Lung (tissue), 12 donors: Measurements from ENCODE around the gene CELSR3. TPM values are rescaled to one million over a fixed set of nuclear protein-coding genes. Genes with fewer than 3 reads are reported as not detected.

ENCODE experiments used
- ATAC-seq: fragments of 200-7000 bp; cut with Tn5 transposase; one replicate; pipeline ENCODE4 v1.9.1; 2020; ENCODE audit warnings: moderate number of reproducible peaks; ENCODE audit not compliant: insufficient read depth, low FRiP score
- DNase-seq, 3 donors: peaks; one replicate each; pipeline ENCODE4 v3.0.0-alpha.2; 2013 to 2017
- H3K27ac ChIP-seq, 2 donors: one replicate each; pipeline ENCODE4 v1.5.1; 2013; ENCODE audit warnings: mild to moderate bottlenecking in 2 of 2, moderate library complexity in 2 of 2, control low read depth in 1 of 2, inconsistent platforms in 1 of 2, low read depth in 1 of 2, low read length in 1 of 2
- H3K27me3 ChIP-seq, 3 donors: one replicate each; pipeline ENCODE4 v1.5.1; 2013; ENCODE audit warnings: low read length in 2 of 3; ENCODE audit not compliant: control insufficient read depth in 3 of 3, insufficient read depth in 3 of 3
- H3K36me3 ChIP-seq, 4 donors: one replicate each; pipeline ENCODE4 v1.5.1; 2013; ENCODE audit warnings: low read length in 4 of 4, mild to moderate bottlenecking in 1 of 4, moderate library complexity in 1 of 4; ENCODE audit not compliant: control insufficient read depth in 4 of 4, insufficient read depth in 4 of 4
- H3K4me1 ChIP-seq, 5 donors: one replicate each; pipeline ENCODE4 v1.5.1; 2013; ENCODE audit warnings: low read length in 5 of 5, mild to moderate bottlenecking in 2 of 5, moderate library complexity in 1 of 5; ENCODE audit not compliant: control insufficient read depth in 5 of 5, insufficient read depth in 5 of 5
- H3K4me3 ChIP-seq: one replicate; pipeline ENCODE4 v1.5.1; 2013; ENCODE audit warnings: mild to moderate bottlenecking, control low read depth, moderate library complexity
- H3K9ac ChIP-seq, 2 donors: one replicate each; pipeline ENCODE4 v1.5.1; 2013; ENCODE audit warnings: low read length in 2 of 2, control low read depth in 1 of 2; ENCODE audit not compliant: insufficient read depth in 1 of 2
- H3K9me3 ChIP-seq, 4 donors: one replicate each; pipeline ENCODE4 v1.5.1; 2013; ENCODE audit warnings: low read length in 3 of 4, mild to moderate bottlenecking in 1 of 4, moderate library complexity in 1 of 4; ENCODE audit not compliant: control insufficient read depth in 4 of 4, insufficient read depth in 3 of 4
- WGBS, 2 donors: extraction: QIAGEN DNeasy Blood & Tissue Kit; methylation state at CpG; one replicate each; pipeline ENCODE4 v1.1.7; 2013; 5-methylcytosine and 5-hydroxymethylcytosine counted together
- polyA plus RNA-seq, 2 donors: library from polyadenylated mRNA; stranded (reverse); fragments of 200-250 nt; gene quantifications; one replicate each; pipeline ENCODE4 v1.2.1, GENCODE V29; 2013
- total RNA-seq, 2 donors: library from RNA; depleted of rRNA in 1 of 2; stranded (reverse); fragments of >200 nt in 1 of 2; gene quantifications; one replicate each; pipeline ENCODE4 v1.2.1, GENCODE V29; 2014 to 2021
- TF ChIP-seq, protein P1 (sequence below): IDR thresholded peaks from 2 replicates; pipeline ENCODE4 v1.5.1; 2012; ENCODE audit warnings: mild to moderate bottlenecking; ENCODE audit errors: control extremely low read depth, extremely low read depth
- donor health status: control.
- donor health status: control.
- donor health status: Bipolar disorder and iron deficiency.
- donor health status: healthy.
- donor health status: DM: yes; HTN: yes; CAD: no.

The CELSR3 gene
- total and polyA plus RNA-seq, 4 donors, result 0.71 to 2.0 (median 1.4) TPM

- DNase-seq (peak; percentile 88 to 90 (median 90)), ATAC-seq (no peak)
- Histone ChIP-seq H3K27me3 (peaks cover 0 to 14% (median 0%) of the 10 kb centered on the region in 3 donors), H3K9ac (no peak overlapping the region), H3K4me1 (peaks cover 2 to 36% (median 11%) of the 10 kb centered on the region in 5 donors), H3K36me3 (peaks cover 15 to 57% (median 36%) of the 10 kb centered on the region in 4 donors), H3K4me3 (no peak overlapping the region), H3K27ac (peak overlapping the region; percentile 33 to 85), H3K9me3 (no peaks in the 10 kb centered on the region)
- TF ChIP-seq, protein P1, sequence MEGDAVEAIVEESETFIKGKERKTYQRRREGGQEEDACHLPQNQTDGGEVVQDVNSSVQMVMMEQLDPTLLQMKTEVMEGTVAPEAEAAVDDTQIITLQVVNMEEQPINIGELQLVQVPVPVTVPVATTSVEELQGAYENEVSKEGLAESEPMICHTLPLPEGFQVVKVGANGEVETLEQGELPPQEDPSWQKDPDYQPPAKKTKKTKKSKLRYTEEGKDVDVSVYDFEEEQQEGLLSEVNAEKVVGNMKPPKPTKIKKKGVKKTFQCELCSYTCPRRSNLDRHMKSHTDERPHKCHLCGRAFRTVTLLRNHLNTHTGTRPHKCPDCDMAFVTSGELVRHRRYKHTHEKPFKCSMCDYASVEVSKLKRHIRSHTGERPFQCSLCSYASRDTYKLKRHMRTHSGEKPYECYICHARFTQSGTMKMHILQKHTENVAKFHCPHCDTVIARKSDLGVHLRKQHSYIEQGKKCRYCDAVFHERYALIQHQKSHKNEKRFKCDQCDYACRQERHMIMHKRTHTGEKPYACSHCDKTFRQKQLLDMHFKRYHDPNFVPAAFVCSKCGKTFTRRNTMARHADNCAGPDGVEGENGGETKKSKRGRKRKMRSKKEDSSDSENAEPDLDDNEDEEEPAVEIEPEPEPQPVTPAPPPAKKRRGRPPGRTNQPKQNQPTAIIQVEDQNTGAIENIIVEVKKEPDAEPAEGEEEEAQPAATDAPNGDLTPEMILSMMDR, result no peak
- 59 to 71% methylated on average over 5 of the region's 5 CpGs for WGBS, 2 donors
These were observed 64.2 kb downstream of the CELSR3 start for GRCh38 chr3:48598323-48599076.

DNA sequence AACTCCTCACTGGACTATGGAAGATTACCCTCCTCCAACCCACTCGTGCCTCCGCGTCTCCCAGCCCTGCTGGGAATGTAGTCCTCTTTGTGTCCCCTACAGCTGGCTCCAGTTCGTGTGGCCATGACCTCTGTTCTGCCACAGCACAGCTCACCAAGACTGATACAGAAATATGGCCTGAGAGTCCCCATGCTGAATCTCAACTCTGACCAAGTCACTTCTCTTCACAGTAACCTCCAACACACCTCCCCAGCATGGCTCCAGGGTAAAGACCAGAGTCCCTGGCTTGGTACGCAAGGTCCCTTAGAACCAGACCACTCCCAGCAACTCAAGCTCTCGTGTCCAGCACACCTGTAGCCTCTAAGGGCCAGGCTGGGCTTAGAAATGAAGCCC lies 65.3 kb downstream of the CELSR3 start:
- no peak for ATAC-seq
- 86 to 89% methylated on average over 6 of the region's 6 CpGs for WGBS, 2 donors
- H3K36me3 ChIP-seq, result peaks cover 7 to 46% (median 26%) of the 10 kb centered on the region in 4 donors

GRCh38 chr3:48596676-48597407 lies 65.8 kb downstream of the CELSR3 start:
- Histone ChIP-seq H3K27me3 (peaks cover 0 to 17% (median 0%) of the 10 kb centered on the region in 3 donors), H3K27ac (peak overlapping the region in 1 of 2 donors; percentile 85), H3K36me3 (peaks cover 7 to 43% (median 26%) of the 10 kb centered on the region in 4 donors), H3K9me3 (no peaks in the 10 kb centered on the region), H3K9ac (no peak overlapping the region), H3K4me3 (no peak overlapping the region), H3K4me1 (peaks cover 2 to 36% (median 11%) of the 10 kb centered on the region in 5 donors)
- DNase-seq, result no peak
- ATAC-seq, result no peak
- WGBS, 2 donors, result 78 to 82% methylated on average over 8 of the region's 8 CpGs
- TF ChIP-seq, protein P1, result no peak

More for the DNA sequence above, 65.3 kb downstream of the CELSR3 start:
- H3K27me3 ChIP-seq, result peaks cover 0 to 17% (median 0%) of the 10 kb centered on the region in 3 donors
- no peak overlapping the region for H3K4me3 ChIP-seq
- H3K9ac ChIP-seq, result no peak overlapping the region
- DNase-seq, result no peak
- TF ChIP-seq, protein P1, result no peak
- H3K9me3 ChIP-seq, result no peaks in the 10 kb centered on the region
- peaks cover 2 to 36% (median 11%) of the 10 kb centered on the region in 5 donors for H3K4me1 ChIP-seq
- H3K27ac ChIP-seq, result peak overlapping the region in 1 of 2 donors; percentile 85
